K562 (cell line): Measurements from ENCODE around the gene CAV1. TPM values are rescaled to one million over a fixed set of nuclear protein-coding genes. Genes with fewer than 3 reads are reported as not detected.

Source experiments
- CREM ChIP-seq: IDR thresholded peaks from 2 replicates; pipeline ENCODE4 v1.6.1; 2014; ENCODE audit warnings: antibody characterized with exemption, low read depth
- CTBP1 ChIP-seq: fragments of 450-650 bp; IDR thresholded peaks from 2 replicates; pipeline ENCODE4 v1.6.1; 2016; ENCODE audit warnings: borderline replicate concordance
- DIDO1 ChIP-seq: fragments of 450-650 bp; IDR thresholded peaks from 2 replicates; pipeline ENCODE4 v1.6.1; 2016; ENCODE audit warnings: low read depth, missing biosample characterization, missing genetic modification characterization
- GTF2B ChIP-seq: IDR thresholded peaks from 2 replicates; pipeline ENCODE4 v1.6.1; 2011; ENCODE audit not compliant: insufficient read length; ENCODE audit errors: extremely low read depth
- HMGN3 ChIP-seq: IDR thresholded peaks from 2 replicates; pipeline ENCODE4 v1.6.1; 2011; ENCODE audit warnings: borderline replicate concordance, low read depth, mild to moderate bottlenecking, mixed read lengths, low read length; ENCODE audit not compliant: insufficient read length; ENCODE audit errors: extremely low read depth
- JUNB ChIP-seq: fragments of 450-650 bp; formaldehyde crosslinking; conservative IDR thresholded peaks from 2 replicates; pipeline ENCODE4 v1.4.0; 2020; ENCODE audit warnings: mild to moderate bottlenecking
- MITF ChIP-seq: IDR thresholded peaks from 2 replicates; pipeline ENCODE4 v1.6.1; 2014; ENCODE audit warnings: antibody characterized with exemption
- PCBP1 ChIP-seq: fragments of 200-400 bp; formaldehyde crosslinking; IDR thresholded peaks from 2 replicates; pipeline ENCODE4 v1.6.1; 2018; ENCODE audit warnings: mild to moderate bottlenecking, low read depth, low read length; ENCODE audit not compliant: poor library complexity, severe bottlenecking
- RHOXF2B ChIP-seq: fragments of 250-450 bp; sonication (Bioruptor Pico); conservative IDR thresholded peaks from 2 replicates; pipeline ENCODE4 v1.5.1; 2021
- ZBTB17 ChIP-seq: fragments of 450-650 bp; formaldehyde crosslinking; IDR thresholded peaks from 2 replicates; pipeline ENCODE4 v1.4.0; 2020; ENCODE audit warnings: mild to moderate bottlenecking
- ZBTB33 ChIP-seq: sonication (generic); formaldehyde crosslinking; IDR thresholded peaks from 2 replicates; pipeline ENCODE4 v1.8.1; 2023; ENCODE audit warnings: mild to moderate bottlenecking, missing genetic modification reagents
- ZBTB9 ChIP-seq: fragments of 450-650 bp; formaldehyde crosslinking; IDR thresholded peaks from 2 replicates; pipeline ENCODE4 v1.4.0; 2020; ENCODE audit warnings: mild to moderate bottlenecking, moderate library complexity
- ZNF311 ChIP-seq: fragments of 250-450 bp; sonication (Bioruptor Pico); IDR thresholded peaks from 2 replicates; pipeline ENCODE4 v1.4.0; 2020; ENCODE audit warnings: mild to moderate bottlenecking, moderate library complexity
- polyA plus RNA-seq, 8 experiments: library from polyadenylated mRNA; depleted of rRNA in 4 of 8; stranded (reverse) in 5 of 8; unstranded in 3 of 8; fragments of >200 nt; fragmentation: Nextera tagmentation in 2 of 8; fragmentation: Illumina TruSeq in 1 of 8; extraction: Ambion mirVana in 2 of 8; extraction: Trizol in 1 of 8; gene quantifications; 2 replicates each; pipeline versions ENCODE4 v1.2.1 to v1.2.3, GENCODE V29; 2011 to 2014; ENCODE audit warnings: inconsistent platforms in 1 of 8, missing spikeins in 1 of 8
- total RNA-seq, 7 experiments: library from RNA; depleted of rRNA in 6 of 7; stranded (reverse); fragments of >200 nt in 6 of 7; fragmentation: Illumina TruSeq in 2 of 7; extraction: Trizol in 2 of 7; gene quantifications; 2 replicates each; pipeline versions ENCODE4 v1.2.1 to v1.2.3, GENCODE V29; 2011 to 2021; ENCODE audit warnings: low replicate concordance in 1 of 7

CAV1 gene
- total and polyA plus RNA-seq, 9 of the 15 experiments (the other 6 are each of a cell fraction or from before 2014, with no cell fraction given) = 0.08 to 1.5 (median 0.63) TPM

GRCh38 chr7:116525913-116526861 is 1.4 kb downstream of the CAV1 start (continued):
- TF ChIP-seq GTF2B = no peak
- TF ChIP-seq ZBTB33 (CRISPR knock-in tag) = peak; percentile 79
- TF ChIP-seq CREM = peak; percentile 22
- no peak for TF ChIP-seq JUNB (CRISPR knock-in tag)
- TF ChIP-seq PCBP1 = peak; percentile 46
- peak; percentile 67 for TF ChIP-seq HMGN3
- TF ChIP-seq ZNF311 (CRISPR knock-in tag) = no peak
- 0 out of 2 replicates have a peak, but pooled peaks have one; percentile 10 for TF ChIP-seq MITF
- no peak for TF ChIP-seq DIDO1 (tag)
- 0 out of 2 replicates have a peak, but pooled peaks have one; percentile 42 for TF ChIP-seq ZBTB9 (CRISPR knock-in tag)
- TF ChIP-seq ZBTB17 (CRISPR knock-in tag) = peak; percentile 33; the same call in 1 of the 2 replicates
- TF ChIP-seq RHOXF2B (CRISPR knock-in tag) = no peak
- TF ChIP-seq CTBP1 = peak; percentile 93
